HUES6 (cell line): ENCODE measurements around the gene ERICH2.

Experiments
- H3K27ac ChIP-seq: 2 replicates; pipeline ENCODE4 v1.7.0; 2013; ENCODE audit warnings: low read depth, mild to moderate bottlenecking, low read length, inconsistent platforms
- H3K27me3 ChIP-seq: 2 replicates; pipeline ENCODE4 v1.6.1; 2013; ENCODE audit warnings: low read length; ENCODE audit not compliant: control insufficient read depth, insufficient read depth
- H3K36me3 ChIP-seq: 2 replicates; pipeline ENCODE4 v1.6.1; 2013; ENCODE audit warnings: low read length; ENCODE audit not compliant: control insufficient read depth, insufficient read depth
- H3K4me1 ChIP-seq: 2 replicates; pipeline ENCODE4 v1.6.1; 2013; ENCODE audit warnings: low read length; ENCODE audit not compliant: control insufficient read depth, insufficient read depth
- H3K4me3 ChIP-seq: 2 replicates; pipeline ENCODE4 v1.5.1; 2013; ENCODE audit warnings: low read depth, low read length
- H3K9ac ChIP-seq: one replicate; pipeline ENCODE4 v1.6.1; 2013; ENCODE audit warnings: mild to moderate bottlenecking, low read length
- H3K9me3 ChIP-seq: 2 replicates; pipeline ENCODE4 v1.6.1; 2013; ENCODE audit warnings: low read depth, low read length; ENCODE audit not compliant: control insufficient read depth, insufficient read depth

The ERICH2 gene

DNA sequence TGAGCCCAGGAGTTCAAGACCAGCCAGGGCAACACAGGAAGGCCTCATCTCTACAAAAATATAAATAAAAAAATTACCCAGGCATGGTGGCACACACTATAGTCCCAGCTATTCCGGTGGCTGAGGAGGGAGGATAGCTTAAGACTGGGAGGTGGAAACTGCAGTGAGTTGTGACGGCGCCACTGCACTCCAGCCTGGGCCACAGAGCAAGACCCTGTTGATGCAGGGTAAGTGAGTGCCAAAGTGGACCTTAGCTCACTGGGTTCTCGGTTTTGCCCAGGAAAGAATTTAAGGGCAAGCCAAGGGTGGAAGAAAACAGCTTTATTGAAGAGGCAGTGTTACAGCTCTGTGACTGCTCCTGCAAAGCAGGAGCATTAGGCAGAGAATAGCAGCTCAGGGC is 6.9 kb upstream of the ERICH2 start:
- Histone ChIP-seq H3K9ac (no peak overlapping the region), H3K9me3 (no peaks in the 10 kb centered on the region), H3K36me3 (no peaks in the 10 kb centered on the region), H3K4me3 (no peak overlapping the region), H3K27ac (no peak overlapping the region), H3K27me3 (no peaks in the 10 kb centered on the region), H3K4me1 (peaks cover 17% of the 10 kb centered on the region)

DNA sequence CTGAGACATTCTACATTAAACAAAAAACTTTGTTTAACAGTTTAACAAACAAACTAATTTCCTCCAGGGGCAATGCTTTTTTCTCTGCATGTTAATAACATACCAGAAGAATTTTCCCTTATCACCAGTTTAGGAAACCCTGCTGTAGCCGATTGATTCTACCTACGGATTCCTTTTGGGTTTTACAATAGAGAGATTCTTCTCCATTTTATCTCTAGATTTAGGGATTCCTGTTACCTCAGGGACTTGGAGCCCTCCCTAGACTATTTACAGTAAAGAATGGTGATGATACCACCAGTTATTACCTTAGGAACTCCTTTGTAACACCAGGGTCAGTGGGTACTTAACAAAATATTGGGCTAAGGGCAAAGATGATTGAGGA is 5.3 kb upstream of the ERICH2 start:
- Histone ChIP-seq H3K4me1 (peaks cover 22% of the 10 kb centered on the region), H3K9ac (peak overlapping the region; percentile 46), H3K27me3 (no peaks in the 10 kb centered on the region), H3K9me3 (no peaks in the 10 kb centered on the region), H3K27ac (peak overlapping the region; percentile 78), H3K4me3 (peak overlapping the region; percentile 26; the same call in 1 of the 2 replicates), H3K36me3 (no peaks in the 10 kb centered on the region)

DNA sequence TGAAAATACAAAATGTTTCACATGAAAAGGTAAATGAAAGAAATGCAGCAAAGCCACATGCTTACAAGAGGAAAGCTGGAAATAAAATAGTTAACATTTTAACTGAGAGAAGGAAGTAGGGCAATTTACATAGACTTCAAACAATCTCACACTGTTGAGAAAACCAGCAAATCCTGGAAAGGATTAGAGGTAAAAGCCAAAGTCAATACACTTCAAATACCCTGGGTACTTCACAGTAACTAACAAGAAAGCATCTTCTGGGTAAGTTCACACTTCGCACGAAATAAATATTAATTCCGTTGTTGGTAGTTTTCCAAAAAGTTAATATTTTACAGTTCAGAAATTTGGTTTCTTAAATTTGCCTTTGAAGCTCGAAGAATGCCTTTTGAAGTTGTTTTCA is 3.5 kb upstream of the ERICH2 start:
- Histone ChIP-seq H3K27me3 (no peaks in the 10 kb centered on the region), H3K27ac (peak overlapping the region; percentile 56; the same call in 1 of the 2 replicates), H3K9ac (no peak overlapping the region), H3K9me3 (no peaks in the 10 kb centered on the region), H3K4me3 (no peak overlapping the region), H3K4me1 (peaks cover 22% of the 10 kb centered on the region), H3K36me3 (no peaks in the 10 kb centered on the region)

DNA sequence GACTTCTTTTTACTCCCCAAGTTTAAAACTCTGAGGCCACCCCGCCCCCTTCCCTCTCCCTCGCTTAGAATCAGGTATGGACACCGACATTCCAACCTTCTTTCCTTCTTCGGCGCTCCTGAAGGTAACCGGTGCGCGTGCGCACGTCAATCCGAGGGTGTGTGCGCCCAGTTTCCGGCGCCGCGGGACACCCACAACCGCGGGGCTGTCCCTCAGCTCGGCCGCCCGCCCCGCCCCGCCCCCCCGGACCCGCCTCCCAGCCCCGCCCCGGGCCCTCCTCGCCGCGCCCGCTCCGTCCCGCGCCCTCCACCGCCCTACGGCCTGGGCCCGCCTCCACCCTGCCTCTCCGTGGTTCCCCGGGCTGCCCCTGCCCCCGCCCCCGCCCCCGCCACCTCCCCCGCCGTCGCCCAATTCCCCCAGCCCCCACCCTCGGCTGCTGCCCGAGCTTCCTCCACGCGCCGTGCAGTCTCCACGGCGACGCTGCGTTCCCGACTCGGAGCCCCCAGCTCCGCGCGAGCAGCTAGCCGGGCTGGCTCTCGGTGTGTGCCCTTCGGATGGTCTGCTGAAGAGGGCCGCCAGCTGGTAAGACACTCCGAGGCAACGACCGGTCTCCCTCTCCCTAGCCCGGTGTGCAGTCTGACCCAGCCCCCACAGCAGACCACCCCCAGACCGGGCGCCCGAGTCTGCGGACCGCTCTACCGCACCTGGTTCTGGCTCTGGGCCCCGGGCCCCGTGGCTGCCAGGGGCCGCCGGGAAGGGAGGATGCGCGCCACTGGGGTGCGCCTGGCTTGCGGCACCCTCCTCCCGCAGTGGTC is 635 bp downstream of the ERICH2 start:
- Histone ChIP-seq H3K4me3 (peak overlapping the region; percentile 80), H3K36me3 (no peaks in the 10 kb centered on the region), H3K9ac (peak overlapping the region; percentile 91), H3K27me3 (no peaks in the 10 kb centered on the region), H3K4me1 (peaks cover 10% of the 10 kb centered on the region), H3K27ac (peak overlapping the region; percentile 80), H3K9me3 (no peaks in the 10 kb centered on the region)

DNA sequence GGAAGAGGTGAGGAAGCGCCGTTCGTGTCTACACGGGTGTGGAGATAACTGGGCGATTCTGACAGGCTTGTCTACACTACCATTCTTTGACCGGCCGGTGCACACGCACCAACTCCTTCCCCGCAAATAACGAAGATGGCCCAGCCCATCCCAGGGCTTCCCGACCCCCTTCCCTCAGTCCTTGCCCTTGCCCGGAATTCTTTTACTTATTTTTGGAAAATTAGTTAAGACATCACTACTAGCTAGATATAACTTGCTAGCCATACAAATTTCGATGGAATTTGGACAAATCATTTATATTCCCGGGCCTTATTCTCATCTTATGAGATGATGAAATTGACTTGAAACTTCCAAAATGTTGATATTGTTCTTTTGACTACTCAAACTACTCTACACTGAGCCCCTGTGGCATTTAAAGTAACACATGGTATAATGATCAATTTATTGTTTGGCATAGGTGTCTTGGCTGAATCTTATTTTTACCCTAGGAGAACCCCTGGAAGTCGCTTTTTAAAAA is 1.3 kb downstream of the ERICH2 start:
- Histone ChIP-seq H3K4me1 (peaks cover 10% of the 10 kb centered on the region), H3K9me3 (no peaks in the 10 kb centered on the region), H3K27me3 (no peaks in the 10 kb centered on the region), H3K27ac (peak overlapping the region; percentile 40; the same call in 1 of the 2 replicates), H3K36me3 (no peaks in the 10 kb centered on the region), H3K4me3 (peak overlapping the region; percentile 80), H3K9ac (peak overlapping the region; percentile 91)

DNA sequence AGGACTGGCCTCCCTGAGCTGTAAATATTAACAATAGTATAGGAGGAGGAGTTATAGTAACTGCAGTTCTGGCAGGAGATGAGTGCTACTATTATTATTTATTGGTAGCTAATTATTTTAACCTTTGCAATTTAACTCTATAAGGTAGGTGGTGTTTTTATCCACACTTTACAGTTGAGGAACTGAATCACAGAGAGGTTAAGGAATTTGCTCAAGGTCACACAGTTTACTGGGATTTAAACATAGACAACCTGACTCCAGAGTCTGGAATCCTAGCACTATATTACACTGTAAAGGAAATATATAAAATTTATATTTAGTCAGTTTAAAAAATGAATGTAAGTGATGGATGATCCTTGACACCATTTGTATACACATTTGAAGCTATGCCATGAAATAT is 2.1 kb downstream of the ERICH2 start:
- no peaks in the 10 kb centered on the region for H3K36me3 ChIP-seq
- no peak overlapping the region for H3K9ac ChIP-seq
- no peaks in the 10 kb centered on the region for H3K27me3 ChIP-seq
- no peaks in the 10 kb centered on the region for H3K9me3 ChIP-seq
- no peak overlapping the region for H3K27ac ChIP-seq
- peak overlapping the region; percentile 80; the same call in 1 of the 2 replicates for H3K4me3 ChIP-seq
- H3K4me1 ChIP-seq: peaks cover 6% of the 10 kb centered on the region; the same call in 1 of the 2 replicates

DNA sequence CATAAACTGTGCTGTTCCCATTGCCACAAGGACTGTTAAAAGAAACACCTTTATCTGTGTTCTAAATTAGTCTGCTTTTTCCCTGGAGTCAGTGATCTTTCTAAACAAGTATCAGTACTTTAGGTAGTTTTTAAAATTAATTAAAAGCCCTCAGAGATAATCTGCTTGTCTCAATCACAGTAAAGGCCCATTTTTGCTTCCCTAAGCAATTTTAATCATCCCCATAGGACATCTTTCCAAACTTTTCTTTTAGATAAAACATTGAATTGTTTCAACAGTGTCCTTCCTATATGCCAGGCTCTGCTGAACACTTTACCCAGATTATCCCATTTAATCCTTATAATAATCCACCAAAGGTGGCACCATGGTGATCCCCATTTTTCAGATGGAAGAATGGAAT is 3.9 kb downstream of the ERICH2 start:
- no peak overlapping the region for H3K4me3 ChIP-seq

DNA sequence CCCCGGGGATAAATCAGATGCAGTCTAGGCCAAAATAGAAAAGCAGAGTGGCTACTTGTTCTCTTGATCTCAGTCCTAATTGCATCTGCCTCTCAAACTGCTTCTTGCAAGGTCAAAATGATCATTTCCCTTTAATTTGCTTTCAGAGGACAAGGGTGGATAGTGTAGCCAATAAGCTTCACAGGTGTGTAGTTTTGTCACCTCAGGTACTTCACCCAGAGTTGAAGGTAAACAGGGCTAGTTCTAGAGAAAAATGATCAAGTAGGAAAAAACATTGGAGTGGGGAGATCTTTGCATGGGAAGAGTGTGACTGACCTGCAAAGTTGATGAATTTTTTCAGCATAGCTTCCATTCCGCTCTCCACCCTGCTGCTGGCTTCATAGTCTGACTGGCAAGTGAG is 8.7 kb downstream of the ERICH2 start:
- Histone ChIP-seq H3K4me1 (peaks cover 11% of the 10 kb centered on the region), H3K27ac (no peak overlapping the region), H3K36me3 (0 out of 2 replicates have a peak, but pooled peaks cover 4% of the 10 kb centered on the region), H3K4me3 (no peak overlapping the region), H3K9me3 (no peaks in the 10 kb centered on the region), H3K9ac (no peak overlapping the region), H3K27me3 (no peaks in the 10 kb centered on the region)

More for the DNA sequence above, 3.9 kb downstream of the ERICH2 start:
- peaks cover 16% of the 10 kb centered on the region for H3K4me1 ChIP-seq
- no peak overlapping the region for H3K27ac ChIP-seq
- no peaks in the 10 kb centered on the region for H3K9me3 ChIP-seq
- no peak overlapping the region for H3K9ac ChIP-seq
- H3K27me3 ChIP-seq: no peaks in the 10 kb centered on the region
- no peaks in the 10 kb centered on the region for H3K36me3 ChIP-seq

DNA sequence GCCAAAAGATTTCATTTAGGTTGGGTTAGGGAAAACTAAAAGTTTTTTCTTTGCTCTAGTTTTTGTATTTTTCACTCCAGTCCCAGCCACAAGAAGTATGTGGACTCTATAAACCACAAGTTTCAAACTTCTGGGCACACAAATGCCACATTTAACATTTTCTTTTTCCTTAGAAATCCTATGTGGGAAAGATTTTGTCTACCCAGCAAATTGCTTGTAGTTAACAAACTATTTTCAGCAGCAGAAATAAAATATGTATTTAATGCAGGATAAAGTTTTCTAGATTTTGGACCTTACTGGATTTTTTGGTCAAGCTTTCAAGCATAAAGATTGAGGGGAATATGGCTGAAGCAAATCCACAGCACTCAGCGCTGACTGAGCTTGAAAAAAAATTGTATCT is 9.1 kb downstream of the ERICH2 start:
- Histone ChIP-seq H3K9me3 (no peaks in the 10 kb centered on the region), H3K27me3 (no peaks in the 10 kb centered on the region), H3K4me1 (peaks cover 11% of the 10 kb centered on the region), H3K9ac (no peak overlapping the region), H3K36me3 (0 out of 2 replicates have a peak, but pooled peaks cover 4% of the 10 kb centered on the region), H3K4me3 (no peak overlapping the region), H3K27ac (no peak overlapping the region)

DNA sequence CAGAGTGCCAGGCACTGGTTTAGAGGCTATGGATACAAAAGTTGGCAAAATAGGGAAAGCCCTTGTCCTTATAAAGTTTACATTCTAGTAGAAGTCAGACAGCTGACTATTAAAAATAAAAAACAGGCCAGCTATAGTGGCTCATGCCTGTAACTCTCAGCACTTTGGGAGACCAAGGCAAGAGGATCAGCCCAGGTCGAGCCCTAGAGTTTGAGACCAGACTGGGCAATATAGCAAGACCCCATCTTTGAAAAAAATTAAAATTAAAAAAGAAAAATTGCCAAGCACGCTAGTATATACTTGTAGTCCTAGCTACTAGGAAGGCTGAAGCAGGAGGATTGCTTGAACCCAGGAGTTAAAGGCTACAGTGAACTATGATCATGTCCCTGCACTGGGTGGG is 12.5 kb downstream of the ERICH2 start:
- H3K9ac ChIP-seq: no peak overlapping the region
- peaks cover 6% of the 10 kb centered on the region for H3K4me1 ChIP-seq
- peaks cover 4% of the 10 kb centered on the region; the same call in 1 of the 2 replicates for H3K36me3 ChIP-seq
- H3K9me3 ChIP-seq: no peaks in the 10 kb centered on the region
- no peaks in the 10 kb centered on the region for H3K27me3 ChIP-seq
- H3K27ac ChIP-seq: no peak overlapping the region
- no peak overlapping the region for H3K4me3 ChIP-seq

DNA sequence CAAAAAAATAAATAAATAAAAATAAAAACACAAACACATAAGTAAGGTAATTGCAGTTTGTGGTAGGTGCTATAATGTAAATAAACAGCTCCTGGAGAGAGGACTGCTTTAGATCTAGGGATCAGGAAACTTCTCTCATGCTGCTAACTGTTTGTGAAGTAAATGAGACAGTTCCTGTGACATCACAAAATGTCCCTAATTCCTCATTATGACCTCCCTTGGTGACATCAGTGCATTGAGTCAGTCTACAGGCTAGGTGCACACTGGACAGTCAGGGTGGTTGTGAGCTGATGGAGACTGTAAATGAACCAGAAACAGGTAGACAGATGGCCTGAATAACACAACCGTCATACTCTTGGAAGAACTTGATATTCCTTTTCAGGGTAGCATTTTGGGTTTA is 13.4 kb downstream of the ERICH2 start:
- no peak overlapping the region for H3K4me3 ChIP-seq

More for the DNA sequence above, 13.4 kb downstream of the ERICH2 start:
- Histone ChIP-seq H3K27me3 (no peaks in the 10 kb centered on the region), H3K9me3 (no peaks in the 10 kb centered on the region), H3K27ac (no peak overlapping the region), H3K4me1 (peaks cover 4% of the 10 kb centered on the region), H3K36me3 (peaks cover 4% of the 10 kb centered on the region; the same call in 1 of the 2 replicates), H3K9ac (no peak overlapping the region)
